ENCODE results near the gene ECI2. TPM values are rescaled to one million over a fixed set of nuclear protein-coding genes. Genes with fewer than 3 reads are reported as not detected.

The ECI2 gene
- total and polyA plus RNA-seq, 2 of the 13 experiments (the other 11 are each of a cell fraction or from before 2014, with no cell fraction given) = 78.5 to 228 TPM

- TF ChIP-seq TEAD2 (CRISPR knock-in tag; IDR thresholded peaks at IDR 0.05) (no peak), IRX3 (CRISPR knock-in tag; IDR thresholded peaks at IDR 0.05; ENCODE audit: borderline replicate concordance, low read depth) (no peak; the same call in 1 of the 2 replicates), HDAC2 (CRISPR knock-in tag; IDR thresholded peaks at IDR 0.05) (peak; percentile 82), BORCS8-MEF2B (CRISPR knock-in tag; IDR thresholded peaks at IDR 0.05) (peak; percentile 86), ZNF430 (CRISPR knock-in tag; IDR thresholded peaks at IDR 0.05) (peak; percentile 79; the same call in 1 of the 2 replicates), ZNF562 (CRISPR knock-in tag; IDR thresholded peaks at IDR 0.05; ENCODE audit: borderline replicate concordance) (no peak), ZNF260 (CRISPR knock-in tag; IDR thresholded peaks at IDR 0.05; ENCODE audit: borderline replicate concordance, low read depth) (no peak), RBAK (CRISPR knock-in tag; IDR thresholded peaks at IDR 0.05) (no peak), NFE2L2 (IDR thresholded peaks at IDR 0.05; ENCODE audit: low read length) (no peak), ZNF749 (CRISPR knock-in tag; IDR thresholded peaks at IDR 0.05; ENCODE audit: borderline replicate concordance) (0 out of 2 replicates have a peak, but pooled peaks have one; percentile 45), ATF6 (CRISPR knock-in tag; conservative IDR thresholded peaks at IDR 0.05) (no peak), ETS1 (CRISPR knock-in tag; IDR thresholded peaks at IDR 0.05) (0 out of 2 replicates have a peak, but pooled peaks have one; percentile 33), NR2F6 (IDR thresholded peaks at IDR 0.05) (peak; percentile 48; the same call in 1 of the 2 replicates), NR2F6 (CRISPR knock-in tag; IDR thresholded peaks at IDR 0.05) (peak; percentile 66), TBL1XR1 (IDR thresholded peaks at IDR 0.05; ENCODE audit: borderline replicate concordance, low read length, partially characterized antibody) (no peak), EP300 (IDR thresholded peaks at IDR 0.05; ENCODE audit: low read depth in 2 of 2, low read length in 2 of 2) (no peak), EP300 (CRISPR knock-in tag; IDR thresholded peaks at IDR 0.05; ENCODE audit: borderline replicate concordance) (peak; percentile 34; the same call in 1 of the 2 replicates)
- TF ChIP-seq, protein P1, sequence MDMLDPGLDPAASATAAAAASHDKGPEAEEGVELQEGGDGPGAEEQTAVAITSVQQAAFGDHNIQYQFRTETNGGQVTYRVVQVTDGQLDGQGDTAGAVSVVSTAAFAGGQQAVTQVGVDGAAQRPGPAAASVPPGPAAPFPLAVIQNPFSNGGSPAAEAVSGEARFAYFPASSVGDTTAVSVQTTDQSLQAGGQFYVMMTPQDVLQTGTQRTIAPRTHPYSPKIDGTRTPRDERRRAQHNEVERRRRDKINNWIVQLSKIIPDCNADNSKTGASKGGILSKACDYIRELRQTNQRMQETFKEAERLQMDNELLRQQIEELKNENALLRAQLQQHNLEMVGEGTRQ (IDR thresholded peaks at IDR 0.05; ENCODE audit: low read depth, low read length) = no peak
- TF ChIP-seq, protein P1 (CRISPR knock-in tag; IDR thresholded peaks at IDR 0.05; ENCODE audit: borderline replicate concordance) = peak; percentile 9; the same call in 1 of the 2 replicates
- TF ChIP-seq, protein P2, sequence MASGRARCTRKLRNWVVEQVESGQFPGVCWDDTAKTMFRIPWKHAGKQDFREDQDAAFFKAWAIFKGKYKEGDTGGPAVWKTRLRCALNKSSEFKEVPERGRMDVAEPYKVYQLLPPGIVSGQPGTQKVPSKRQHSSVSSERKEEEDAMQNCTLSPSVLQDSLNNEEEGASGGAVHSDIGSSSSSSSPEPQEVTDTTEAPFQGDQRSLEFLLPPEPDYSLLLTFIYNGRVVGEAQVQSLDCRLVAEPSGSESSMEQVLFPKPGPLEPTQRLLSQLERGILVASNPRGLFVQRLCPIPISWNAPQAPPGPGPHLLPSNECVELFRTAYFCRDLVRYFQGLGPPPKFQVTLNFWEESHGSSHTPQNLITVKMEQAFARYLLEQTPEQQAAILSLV (CRISPR knock-in tag; IDR thresholded peaks at IDR 0.05; ENCODE audit: borderline replicate concordance) = peak; percentile 80; the same call in 1 of the 2 replicates
- TF ChIP-seq, protein P3, sequence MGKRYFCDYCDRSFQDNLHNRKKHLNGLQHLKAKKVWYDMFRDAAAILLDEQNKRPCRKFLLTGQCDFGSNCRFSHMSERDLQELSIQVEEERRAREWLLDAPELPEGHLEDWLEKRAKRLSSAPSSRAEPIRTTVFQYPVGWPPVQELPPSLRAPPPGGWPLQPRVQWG (CRISPR knock-in tag; IDR thresholded peaks at IDR 0.05; ENCODE audit: borderline replicate concordance, low read depth) = no peak
These were observed at the start of gene ECI2 (continued) for GRCh38 chr6:4134841-4135664.

Data from HepG2 (cell line).